Epithelial cell of prostate (primary cell): Measurements from ENCODE around the gene HMGA1.

Experiments used
- DNase-seq: peaks from one replicate; pipeline ENCODE4 v3.0.0-alpha.2; 2011; ENCODE audit warnings: low read depth, low spot score
- H3K27ac ChIP-seq: fragments of 450-650 bp; 2 replicates; pipeline ENCODE4 v1.5.1; 2017; ENCODE audit warnings: mild to moderate bottlenecking

HMGA1 gene

GRCh38 chr6:34285448-34286164 is 48.9 kb downstream of the HMGA1 start:
- H3K27ac ChIP-seq = no peak overlapping the region
- no peak for DNase-seq

GRCh38 chr6:34288581-34288980 is 51.9 kb downstream of the HMGA1 start:
- no peak for DNase-seq
- no peak overlapping the region for H3K27ac ChIP-seq

- H3K27ac ChIP-seq = no peak overlapping the region
- no peak for DNase-seq
These were observed 52.5 kb downstream of the HMGA1 start for GRCh38 chr6:34289137-34289536.

- H3K27ac ChIP-seq = no peak overlapping the region
- DNase-seq = no peak
These were observed 56.3 kb downstream of the HMGA1 start for GRCh38 chr6:34292954-34293353.

- no peak for DNase-seq
These were observed 59.0 kb downstream of the HMGA1 start for GRCh38 chr6:34295721-34296120.

More at GRCh38 chr6:34295721-34296120, 59.0 kb downstream of the HMGA1 start:
- H3K27ac ChIP-seq = no peak overlapping the region
